Kidney epithelial cell (primary cell): Measurements from ENCODE around the gene GLIS1. TPM values are rescaled to one million over a fixed set of nuclear protein-coding genes. Genes with fewer than 3 reads are reported as not detected.

ENCODE experiments used
- DNase-seq: peaks from one replicate; pipeline ENCODE4 v3.0.0-alpha.2; 2010; ENCODE audit warnings: low read depth
- H3K27me3 ChIP-seq: 2 replicates; pipeline ENCODE4 v1.6.0; 2011; ENCODE audit warnings: low read length; ENCODE audit not compliant: control insufficient read depth, insufficient read depth
- H3K36me3 ChIP-seq: 2 replicates; pipeline ENCODE4 v1.5.1; 2011; ENCODE audit warnings: low read length; ENCODE audit not compliant: control insufficient read depth, insufficient read depth
- H3K4me3 ChIP-seq: 2 replicates; pipeline ENCODE4 v1.5.1; 2011; ENCODE audit warnings: low read depth, mild to moderate bottlenecking, control low read depth, low read length
- CTCF ChIP-seq: IDR thresholded peaks from 2 replicates; pipeline ENCODE4 v1.5.1; 2011; ENCODE audit warnings: mild to moderate bottlenecking, moderate library complexity, low read length, control low read depth, inconsistent platforms; ENCODE audit not compliant: insufficient read depth, poor library complexity, severe bottlenecking
- total RNA-seq: library from RNA; depleted of rRNA; stranded (reverse); fragments of >200 nt; gene quantifications from 2 replicates; pipeline ENCODE4 v1.2.3, GENCODE V29; 2015

The GLIS1 gene
- total RNA-seq, 1 donor from 2014 or later, result 0.63 TPM

DNA sequence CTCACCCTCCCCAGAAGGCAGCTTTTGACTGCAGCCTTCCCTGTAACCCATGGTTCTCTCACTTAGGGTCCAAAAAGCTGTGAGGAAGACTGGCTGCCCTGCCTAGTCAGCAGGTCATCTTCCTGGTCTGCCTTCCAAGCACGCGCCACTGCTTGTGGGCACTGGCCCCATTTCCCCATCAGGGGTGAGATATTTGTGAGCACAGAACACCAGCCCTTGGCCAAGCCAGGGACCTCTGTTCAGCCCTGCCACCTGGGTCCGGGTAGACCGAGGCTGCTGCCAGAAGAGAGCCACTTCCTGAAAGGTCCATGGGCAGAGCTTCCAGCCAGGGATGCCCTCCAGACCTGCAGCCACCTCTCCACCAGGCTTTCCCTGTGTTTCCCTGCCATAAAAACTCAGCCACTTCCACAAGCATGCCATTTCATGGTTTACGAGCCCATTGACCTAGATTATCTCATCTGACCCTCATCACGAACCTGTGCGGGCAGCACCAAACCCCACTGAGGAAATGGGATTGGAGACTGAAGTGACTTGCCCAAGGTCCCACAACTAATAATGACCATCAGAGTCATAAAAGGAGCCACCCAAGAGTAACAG, 40.5 kb downstream of the GLIS1 start:
- Histone ChIP-seq H3K27me3 (peaks cover 8% of the 10 kb centered on the region), H3K36me3 (no peaks in the 10 kb centered on the region), H3K4me3 (no peak overlapping the region)
- no peak for TF ChIP-seq CTCF
- no peak for DNase-seq

GRCh38 chr1:53697721-53698383, 41.1 kb downstream of the GLIS1 start:
- Histone ChIP-seq H3K4me3 (no peak overlapping the region), H3K27me3 (peaks cover 11% of the 10 kb centered on the region), H3K36me3 (no peaks in the 10 kb centered on the region)
- DNase-seq, result no peak
- no peak for TF ChIP-seq CTCF

GRCh38 chr1:53696990-53697389, 42.0 kb downstream of the GLIS1 start:
- no peak for TF ChIP-seq CTCF
- Histone ChIP-seq H3K4me3 (no peak overlapping the region), H3K27me3 (peaks cover 11% of the 10 kb centered on the region), H3K36me3 (no peaks in the 10 kb centered on the region)
- DNase-seq, result no peak

DNA sequence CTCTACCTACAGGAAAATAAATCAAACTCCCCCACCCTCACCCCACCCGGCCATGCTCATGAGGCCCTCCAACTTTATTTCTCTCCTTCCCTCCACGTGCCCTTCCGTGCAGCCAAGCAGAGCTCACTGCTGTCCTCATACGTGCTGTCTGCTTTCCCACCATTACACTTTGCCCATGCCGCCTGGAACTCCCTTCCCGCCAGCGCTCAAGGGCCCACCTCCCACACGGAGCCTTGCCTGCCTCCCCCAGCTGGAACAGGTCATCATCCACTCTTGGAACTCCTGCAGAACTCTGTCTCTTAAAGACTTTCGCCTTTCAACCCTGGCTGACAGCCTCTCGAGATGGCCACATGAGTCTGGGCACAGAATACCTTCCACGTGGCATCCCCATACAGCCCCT, 42.4 kb downstream of the GLIS1 start:
- peaks cover 11% of the 10 kb centered on the region for H3K27me3 ChIP-seq
- H3K4me3 ChIP-seq, result no peak overlapping the region
- no peak for TF ChIP-seq CTCF
- DNase-seq, result no peak
- H3K36me3 ChIP-seq, result no peaks in the 10 kb centered on the region

- no peak for DNase-seq
- no peak for TF ChIP-seq CTCF
- Histone ChIP-seq H3K4me3 (no peak overlapping the region), H3K27me3 (peaks cover 11% of the 10 kb centered on the region), H3K36me3 (no peaks in the 10 kb centered on the region)
Measured at GRCh38 chr1:53696051-53696450, 42.9 kb downstream of the GLIS1 start.

DNA sequence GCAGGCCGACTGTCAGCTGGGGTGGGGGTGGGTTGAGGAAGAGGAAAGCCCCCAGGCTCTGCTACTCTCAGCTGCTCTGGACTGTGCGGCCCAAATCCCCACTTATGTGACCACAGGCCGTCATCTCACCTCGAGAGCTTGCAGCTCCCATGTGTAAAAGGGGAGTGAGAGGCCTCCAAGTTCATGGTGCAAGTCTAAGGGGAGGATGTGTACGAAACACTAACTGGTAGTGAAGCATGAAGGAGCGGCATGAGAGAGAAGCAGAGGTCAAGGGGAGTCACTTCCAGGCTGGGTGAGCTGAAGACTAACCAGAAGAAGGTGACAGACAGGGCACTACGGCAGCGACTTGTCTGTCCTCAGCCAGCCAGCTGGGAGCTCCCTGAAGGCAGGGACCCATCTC, 43.8 kb downstream of the GLIS1 start:
- H3K4me3 ChIP-seq, result no peak overlapping the region

More for the DNA sequence above, 43.8 kb downstream of the GLIS1 start:
- no peak for TF ChIP-seq CTCF
- DNase-seq, result no peak
- Histone ChIP-seq H3K36me3 (no peaks in the 10 kb centered on the region), H3K27me3 (peaks cover 11% of the 10 kb centered on the region)
